GM19099 (cell line): ENCODE measurements around the gene TGFA.

Experiments
- POLR2A ChIP-seq: IDR thresholded peaks from 3 replicates; pipeline ENCODE4 v1.6.1; 2011; ENCODE audit warnings: low read depth; ENCODE audit not compliant: insufficient read length; ENCODE audit errors: extremely low read depth

The TGFA gene

GRCh38 chr2:70496819-70497218 is 56.8 kb downstream of the TGFA start:
- TF ChIP-seq POLR2A: no peak

- TF ChIP-seq POLR2A: no peak
Measured at GRCh38 chr2:70494293-70494886, 59.2 kb downstream of the TGFA start.

DNA sequence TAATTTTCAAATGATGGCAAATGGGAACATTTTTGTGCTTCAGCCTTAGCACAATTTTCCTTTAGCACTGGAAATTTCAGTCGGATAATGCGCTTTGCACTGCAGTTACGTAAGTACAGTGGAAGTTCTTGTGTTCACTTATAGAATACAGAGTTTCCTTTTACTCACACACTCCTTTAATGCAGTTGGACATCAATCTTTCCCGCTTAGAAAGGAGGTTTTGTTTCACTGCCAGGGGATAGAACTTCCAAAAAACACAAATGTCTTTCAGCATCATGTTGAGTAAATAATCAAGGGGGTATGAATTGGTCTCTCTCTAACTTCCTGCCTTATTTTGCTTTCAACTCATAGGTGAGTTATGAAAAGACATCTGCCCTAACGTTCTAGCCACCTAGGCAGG is 63.2 kb downstream of the TGFA start:
- no peak for TF ChIP-seq POLR2A

DNA sequence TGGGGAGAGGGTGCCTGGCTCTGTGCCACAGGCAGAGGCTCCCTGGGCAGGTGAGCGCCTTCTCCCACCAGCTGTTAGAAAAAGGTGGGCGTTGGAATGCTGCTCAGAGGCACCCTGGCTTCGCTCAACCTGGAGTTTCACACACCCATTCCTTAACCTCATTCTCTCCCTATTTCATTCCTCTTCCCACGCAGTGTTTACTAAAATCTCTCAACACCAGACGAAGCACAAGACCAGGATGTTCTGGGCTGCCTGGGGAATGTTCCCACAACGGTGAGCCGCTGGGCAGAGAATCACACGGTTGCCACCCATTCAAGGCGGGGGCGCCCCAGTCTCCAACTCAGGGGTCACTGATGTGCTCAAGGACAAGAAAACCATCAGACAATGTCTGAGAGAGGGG is 64.5 kb downstream of the TGFA start:
- TF ChIP-seq POLR2A: no peak

GRCh38 chr2:70484086-70484485 is 69.5 kb downstream of the TGFA start:
- no peak for TF ChIP-seq POLR2A

- TF ChIP-seq POLR2A: no peak
Measured at GRCh38 chr2:70482401-70482800, 71.2 kb downstream of the TGFA start.

GRCh38 chr2:70480468-70480867 is 73.2 kb downstream of the TGFA start:
- no peak for TF ChIP-seq POLR2A

GRCh38 chr2:70479816-70480215 is 73.8 kb downstream of the TGFA start:
- no peak for TF ChIP-seq POLR2A

DNA sequence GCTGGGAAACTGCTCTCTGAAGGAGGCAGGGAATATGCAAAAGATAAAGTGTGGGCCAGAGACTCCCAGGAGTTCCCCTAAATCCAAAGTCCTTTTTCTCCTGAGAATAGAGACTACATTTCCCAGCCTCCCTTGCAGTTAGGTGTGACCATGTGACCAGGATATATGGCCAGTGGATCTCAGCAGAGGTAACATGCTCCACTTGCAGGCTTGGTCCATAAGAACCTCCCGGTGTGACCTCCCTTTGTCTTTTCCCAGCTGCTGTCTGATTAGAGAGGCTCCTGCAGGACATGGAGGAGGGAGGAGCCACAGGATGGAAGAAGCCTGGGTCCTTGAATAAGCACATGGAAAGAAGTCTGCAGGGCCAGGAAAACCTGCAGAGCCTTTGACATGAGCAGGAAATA is 76.2 kb downstream of the TGFA start:
- no peak for TF ChIP-seq POLR2A

- no peak for TF ChIP-seq POLR2A
Measured at GRCh38 chr2:70475266-70475665, 78.4 kb downstream of the TGFA start.

- no peak for TF ChIP-seq POLR2A
Measured at GRCh38 chr2:70474256-70474848, 79.3 kb downstream of the TGFA start.

DNA sequence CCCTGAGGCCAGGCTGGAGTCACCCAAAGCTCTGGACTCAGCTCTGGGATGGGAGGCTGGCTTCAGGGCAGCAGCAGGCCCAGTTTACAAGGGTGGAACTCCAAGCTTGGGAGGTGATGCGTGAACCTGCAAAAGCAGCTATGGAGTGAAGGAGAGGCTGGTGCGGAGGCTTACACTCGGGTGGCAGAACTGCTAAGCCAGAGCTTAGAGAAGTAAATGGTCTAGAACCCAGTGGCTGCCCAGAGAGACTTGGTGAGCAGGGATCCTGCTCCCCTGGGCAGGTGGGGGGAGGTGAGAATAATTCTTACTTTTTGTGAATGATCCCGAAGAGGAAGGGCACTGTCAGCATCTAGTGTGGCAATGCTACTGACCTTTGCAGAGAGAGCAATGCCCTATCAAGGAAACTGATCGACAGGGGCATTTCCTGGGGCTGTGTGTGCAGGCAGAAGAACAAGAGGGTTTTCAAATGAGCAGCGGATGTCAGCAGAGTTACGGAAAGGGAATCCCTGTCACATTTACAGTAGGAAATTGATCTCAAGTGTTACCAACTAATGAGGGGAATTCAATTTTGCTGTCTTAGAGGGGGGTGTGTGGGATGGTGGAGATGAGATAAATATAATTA is 80.4 kb downstream of the TGFA start:
- TF ChIP-seq POLR2A: no peak

DNA sequence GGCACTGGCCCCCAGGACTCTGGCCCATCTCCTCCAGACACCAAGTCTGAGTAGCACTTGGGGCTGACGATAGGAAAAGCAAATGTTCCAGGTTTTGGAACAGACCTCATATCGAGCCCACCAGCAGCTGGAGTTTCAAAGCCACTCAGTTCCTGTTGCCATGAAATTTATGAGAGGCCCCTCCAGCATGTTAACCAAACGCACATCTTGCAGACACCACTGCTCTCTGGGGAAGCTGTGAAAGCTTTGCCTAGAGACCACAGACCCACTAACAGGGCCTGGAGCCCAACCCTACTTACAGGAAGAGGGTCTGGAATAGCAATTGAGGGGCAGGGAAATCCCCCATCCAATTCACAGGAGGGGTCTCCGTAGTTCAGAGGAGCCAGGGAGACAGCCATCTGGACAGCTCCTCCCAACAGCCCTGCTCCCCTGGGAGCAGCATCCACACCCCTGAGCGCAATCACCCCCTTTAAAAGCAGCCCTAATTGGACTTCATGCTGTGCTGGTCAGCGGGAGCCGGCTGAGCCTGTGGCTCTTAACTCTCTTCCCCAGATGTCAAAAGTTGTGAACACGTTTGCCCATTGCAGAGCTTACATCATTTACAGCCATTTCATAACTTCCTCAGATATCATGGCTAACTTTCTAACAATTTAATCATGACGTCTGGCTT is 81.3 kb downstream of the TGFA start:
- no peak for TF ChIP-seq POLR2A

- TF ChIP-seq POLR2A: no peak
Measured at GRCh38 chr2:70471129-70471528, 82.5 kb downstream of the TGFA start.

DNA sequence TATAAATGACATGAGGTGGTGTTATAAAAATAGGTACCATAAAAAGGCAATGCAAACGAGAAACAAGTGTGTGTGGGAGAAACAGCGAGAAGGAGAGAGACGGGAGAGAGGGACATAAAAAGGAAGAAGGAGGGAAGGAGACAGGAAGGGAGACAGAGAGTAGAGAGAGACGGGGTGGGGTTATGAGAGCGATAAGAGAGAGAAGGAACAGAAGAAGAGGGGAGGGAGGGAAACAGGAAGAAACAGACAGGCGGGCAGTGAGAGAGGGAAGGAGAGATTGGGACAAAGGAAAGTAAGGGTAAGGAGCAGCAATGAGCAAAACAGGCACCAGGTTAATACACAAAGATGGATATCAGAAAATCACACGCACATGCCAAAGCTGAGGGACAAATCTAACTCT is 83.7 kb downstream of the TGFA start:
- no peak for TF ChIP-seq POLR2A

DNA sequence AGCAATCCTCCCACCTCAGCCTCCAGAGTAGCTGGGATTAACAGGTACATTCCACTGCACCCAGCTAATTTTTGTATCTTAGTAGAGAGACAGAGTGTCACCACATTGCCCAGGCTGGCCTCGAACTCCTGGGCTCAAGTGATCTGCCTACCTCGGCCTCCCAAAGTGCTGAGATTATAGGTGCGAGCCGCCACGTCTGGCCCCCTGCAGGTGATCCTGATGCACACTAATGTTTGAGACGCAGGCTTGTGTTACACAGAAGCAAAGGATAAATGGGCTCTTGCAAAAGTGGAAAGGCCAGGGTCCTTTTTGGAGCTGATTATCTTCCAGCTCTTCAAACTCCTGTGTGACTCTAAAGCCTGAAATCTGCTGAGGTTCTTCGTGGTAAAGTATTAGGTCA is 84.2 kb downstream of the TGFA start:
- TF ChIP-seq POLR2A: no peak
